ENCODE results near the gene TAGLN.

Gene TAGLN

GRCh38 chr11:117210620-117211019, 11.4 kb downstream of the TAGLN start:
- TF ChIP-seq POLR2A (IDR thresholded peaks at IDR 0.05; ENCODE audit: low read depth, low read length), result no peak
- FAIRE-seq (no peak), DNase-seq (ENCODE audit: insufficient read length, low spot score) (no peak)

DNA sequence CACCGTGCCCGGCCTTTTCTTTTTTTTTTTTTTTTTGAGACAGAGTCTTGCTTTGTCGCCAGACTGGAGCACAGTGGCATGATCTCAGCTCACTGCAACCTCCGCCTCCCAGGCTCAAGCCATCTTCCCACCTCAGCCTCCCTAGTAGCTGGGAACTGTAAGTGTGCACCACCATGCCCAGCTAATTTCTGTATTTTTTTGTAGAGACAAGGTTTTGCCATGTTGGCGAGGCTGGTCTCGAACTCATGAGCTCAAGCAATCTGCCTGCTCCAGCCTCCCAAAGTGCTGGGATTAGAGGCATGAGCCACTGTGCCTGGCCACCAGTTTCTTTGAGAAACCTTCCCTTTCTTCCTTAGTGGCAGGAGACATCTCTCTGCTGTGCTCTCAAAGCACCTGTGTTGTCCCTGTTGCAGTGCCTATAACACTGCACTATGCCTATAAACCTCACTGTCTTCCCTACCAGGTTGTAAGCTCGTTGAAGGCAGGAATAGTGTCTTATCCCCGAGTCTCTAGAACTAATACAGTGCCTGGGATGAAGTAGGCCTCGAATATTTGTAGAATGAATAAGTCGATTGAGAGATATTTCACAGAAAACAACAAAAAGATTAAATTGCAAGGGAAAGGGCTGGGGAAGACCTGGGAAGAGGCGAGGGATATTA, 13.7 kb downstream of the TAGLN start:
- TF ChIP-seq POLR2A (IDR thresholded peaks at IDR 0.05; ENCODE audit: low read depth, low read length), result no peak
- DNase-seq (ENCODE audit: insufficient read length, low spot score), result no peak
- no peak for FAIRE-seq

GRCh38 chr11:117214404-117215110, 15.4 kb downstream of the TAGLN start:
- FAIRE-seq (no peak), DNase-seq (ENCODE audit: insufficient read length, low spot score) (no peak)
- no peak for TF ChIP-seq POLR2A (IDR thresholded peaks at IDR 0.05; ENCODE audit: low read depth, low read length)

DNA sequence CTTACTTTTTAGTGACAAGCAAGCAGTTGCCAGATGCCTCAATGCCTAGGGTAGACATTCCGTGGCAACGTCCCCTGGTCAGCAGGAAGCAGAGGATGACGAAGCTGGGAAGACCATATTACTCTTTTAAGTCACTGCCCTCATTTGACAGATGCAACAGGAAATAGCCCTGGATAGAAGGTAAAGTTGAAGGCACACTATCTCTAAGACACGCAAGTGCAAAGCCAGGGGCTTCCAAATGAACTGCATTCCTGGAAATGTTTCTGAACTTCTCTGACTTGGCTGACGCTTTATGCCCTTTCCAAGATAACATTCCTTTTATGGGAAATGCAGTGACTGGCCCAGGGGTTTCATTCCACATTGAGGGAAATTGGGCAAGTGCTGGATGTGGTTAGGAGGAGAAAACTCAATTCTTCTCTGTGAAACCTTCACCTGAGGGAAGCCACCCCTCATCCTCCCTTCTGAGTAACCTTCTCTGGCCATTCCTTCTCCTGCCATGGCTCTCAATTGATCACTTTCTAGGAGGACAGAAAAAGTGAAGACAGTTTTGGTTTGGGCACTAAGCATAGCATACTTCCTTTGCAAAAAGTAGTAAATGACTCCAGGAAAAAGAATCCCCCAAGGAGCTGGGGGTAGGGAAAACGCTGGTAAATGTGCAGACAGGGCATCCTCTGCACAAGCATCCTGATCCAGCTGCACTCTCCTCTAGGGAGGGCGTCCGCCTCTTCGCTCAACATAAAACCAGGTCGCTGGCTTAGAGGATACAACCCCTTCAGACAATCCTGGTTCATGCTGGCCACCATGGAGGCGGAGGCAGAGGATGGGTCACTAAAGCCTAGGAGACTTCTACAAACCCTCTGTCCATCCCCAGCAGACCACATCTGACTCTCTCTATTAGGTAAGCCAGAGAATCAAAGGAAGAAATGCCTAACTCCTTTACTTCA, 18.2 kb downstream of the TAGLN start:
- TF ChIP-seq POLR2A (IDR thresholded peaks at IDR 0.05; ENCODE audit: low read depth, low read length), result no peak
- DNase-seq (ENCODE audit: insufficient read length, low spot score) (no peak), FAIRE-seq (no peak)

DNA sequence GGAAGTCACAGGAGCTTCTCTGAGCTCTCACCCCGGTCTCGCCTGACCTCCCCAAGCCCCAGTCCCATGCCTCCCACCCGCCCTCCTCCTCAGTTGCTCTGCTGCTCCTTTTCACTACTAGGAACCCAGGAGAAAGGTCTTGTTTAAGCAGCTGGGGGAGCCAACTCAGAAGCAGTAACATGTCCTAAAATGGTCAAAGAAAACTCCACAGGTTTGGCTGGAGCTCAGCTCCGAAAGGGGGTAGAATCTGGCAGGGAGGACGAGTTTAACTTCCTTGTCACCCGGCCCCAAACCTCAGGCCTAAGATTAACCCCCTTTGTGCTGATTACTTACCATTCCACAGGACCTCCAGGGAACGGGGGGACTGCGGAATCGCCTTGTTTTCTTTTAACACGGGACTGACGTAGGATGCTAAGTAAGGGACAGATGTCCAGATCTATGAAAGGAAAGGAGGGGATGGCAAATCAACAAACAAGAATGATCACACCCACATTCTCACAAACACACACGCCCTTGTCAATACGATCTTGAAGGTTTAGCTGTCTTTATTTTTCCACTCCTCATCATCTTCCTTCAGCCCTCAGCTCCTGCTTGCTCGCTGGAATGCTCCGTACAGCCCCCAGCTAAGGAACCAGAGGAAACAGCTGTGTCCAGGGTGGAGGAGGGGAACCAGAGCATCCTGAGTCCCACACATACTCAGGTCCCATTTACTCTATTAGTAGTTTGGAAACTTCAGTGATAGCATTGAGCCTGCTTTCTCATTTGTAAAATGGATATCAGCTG, 19.2 kb downstream of the TAGLN start:
- DNase-seq (ENCODE audit: insufficient read length, low spot score) (no peak), FAIRE-seq (no peak)
- no peak for TF ChIP-seq POLR2A (IDR thresholded peaks at IDR 0.05; ENCODE audit: low read depth, low read length)

- no peak for FAIRE-seq
- no peak for DNase-seq (ENCODE audit: insufficient read length, low spot score)
- no peak for TF ChIP-seq POLR2A (IDR thresholded peaks at IDR 0.05; ENCODE audit: low read depth, low read length)
These were observed 19.8 kb downstream of the TAGLN start for GRCh38 chr11:117219001-117219400.

DNA sequence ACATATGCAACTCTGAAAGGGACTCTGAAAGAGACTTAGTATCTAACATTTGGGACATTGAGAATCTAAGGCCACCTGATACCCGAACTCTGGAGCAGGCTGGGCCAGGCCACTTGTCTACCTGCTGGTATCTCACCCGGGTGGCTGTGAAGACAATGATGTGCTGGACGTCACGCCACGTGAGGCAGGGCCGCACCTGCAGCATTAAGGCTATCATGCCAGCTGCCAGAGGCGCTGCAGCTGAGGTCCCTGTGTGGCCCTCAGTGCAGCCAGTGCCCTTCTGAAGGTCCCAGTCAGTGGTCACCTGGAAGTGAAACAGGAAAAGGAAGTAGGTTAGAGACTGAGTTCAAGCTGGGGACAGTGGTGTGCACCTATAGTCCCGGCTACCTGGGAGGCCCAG, 20.3 kb downstream of the TAGLN start:
- no peak for FAIRE-seq
- no peak for DNase-seq (ENCODE audit: insufficient read length, low spot score)

GRCh38 chr11:117219995-117220394, 20.8 kb downstream of the TAGLN start:
- no peak for TF ChIP-seq POLR2A (IDR thresholded peaks at IDR 0.05; ENCODE audit: low read depth, low read length)
- no peak for FAIRE-seq
- DNase-seq (ENCODE audit: insufficient read length, low spot score), result no peak

More for the DNA sequence above, 20.3 kb downstream of the TAGLN start:
- no peak for TF ChIP-seq POLR2A (IDR thresholded peaks at IDR 0.05; ENCODE audit: low read depth, low read length)

GRCh38 chr11:117220568-117220967, 21.4 kb downstream of the TAGLN start:
- no peak for DNase-seq (ENCODE audit: insufficient read length, low spot score)
- TF ChIP-seq POLR2A (IDR thresholded peaks at IDR 0.05; ENCODE audit: low read depth, low read length), result no peak
- no peak for FAIRE-seq

GRCh38 chr11:117220999-117221774, 22.0 kb downstream of the TAGLN start:
- FAIRE-seq, result no peak
- no peak for TF ChIP-seq POLR2A (IDR thresholded peaks at IDR 0.05; ENCODE audit: low read depth, low read length)
- no peak for DNase-seq (ENCODE audit: insufficient read length, low spot score)

- TF ChIP-seq POLR2A (IDR thresholded peaks at IDR 0.05; ENCODE audit: low read depth, low read length), result no peak
- DNase-seq (ENCODE audit: insufficient read length, low spot score), result no peak
- no peak for FAIRE-seq
These were observed 22.8 kb downstream of the TAGLN start for GRCh38 chr11:117221775-117222517.

Measured in H54 (cell line).